Measurements from ENCODE around the gene NAA60.

Gene NAA60

GRCh38 chr16:3476409-3476808 lies 32.9 kb downstream of the NAA60 start:
- TF ChIP-seq FOXP2 (optimal IDR thresholded peaks at IDR 0.05; ENCODE audit: borderline replicate concordance, extremely low read depth, extremely low read length, insufficient read depth) (no peak), SIN3A (IDR thresholded peaks at IDR 0.05; ENCODE audit: borderline replicate concordance, insufficient read depth, low read length) (no peak), REST (IDR thresholded peaks at IDR 0.05; ENCODE audit: insufficient read depth in 1 of 2, low read depth in 2 of 2, low read length in 2 of 2) (no peak), POLR2AphosphoS5 (IDR thresholded peaks at IDR 0.05; ENCODE audit: low read depth, low read length) (no peak), TAF1 (IDR thresholded peaks at IDR 0.05; ENCODE audit: borderline replicate concordance, insufficient read depth, low read length) (no peak)

- TF ChIP-seq SIN3A (IDR thresholded peaks at IDR 0.05; ENCODE audit: borderline replicate concordance, insufficient read depth, low read length) (no peak), FOXP2 (optimal IDR thresholded peaks at IDR 0.05; ENCODE audit: borderline replicate concordance, extremely low read depth, extremely low read length, insufficient read depth) (no peak), TAF1 (IDR thresholded peaks at IDR 0.05; ENCODE audit: borderline replicate concordance, insufficient read depth, low read length) (no peak), REST (IDR thresholded peaks at IDR 0.05; ENCODE audit: insufficient read depth in 1 of 2, low read depth in 2 of 2, low read length in 2 of 2) (no peak), POLR2AphosphoS5 (IDR thresholded peaks at IDR 0.05; ENCODE audit: low read depth, low read length) (no peak)
Observed at GRCh38 chr16:3478242-3478925, 34.9 kb downstream of the NAA60 start.

GRCh38 chr16:3479654-3480216 lies 36.3 kb downstream of the NAA60 start:
- TF ChIP-seq FOXP2 (optimal IDR thresholded peaks at IDR 0.05; ENCODE audit: borderline replicate concordance, extremely low read depth, extremely low read length, insufficient read depth) (no peak), TAF1 (IDR thresholded peaks at IDR 0.05; ENCODE audit: borderline replicate concordance, insufficient read depth, low read length) (no peak), SIN3A (IDR thresholded peaks at IDR 0.05; ENCODE audit: borderline replicate concordance, insufficient read depth, low read length) (no peak), POLR2AphosphoS5 (IDR thresholded peaks at IDR 0.05; ENCODE audit: low read depth, low read length) (no peak), REST (IDR thresholded peaks at IDR 0.05; ENCODE audit: insufficient read depth in 1 of 2, low read depth in 2 of 2, low read length in 2 of 2) (no peak)

- TF ChIP-seq TAF1 (IDR thresholded peaks at IDR 0.05; ENCODE audit: borderline replicate concordance, insufficient read depth, low read length) (no peak), FOXP2 (optimal IDR thresholded peaks at IDR 0.05; ENCODE audit: borderline replicate concordance, extremely low read depth, extremely low read length, insufficient read depth) (no peak), SIN3A (IDR thresholded peaks at IDR 0.05; ENCODE audit: borderline replicate concordance, insufficient read depth, low read length) (no peak), REST (IDR thresholded peaks at IDR 0.05; ENCODE audit: insufficient read depth in 1 of 2, low read depth in 2 of 2, low read length in 2 of 2) (no peak), POLR2AphosphoS5 (IDR thresholded peaks at IDR 0.05; ENCODE audit: low read depth, low read length) (no peak)
Observed at GRCh38 chr16:3480901-3481695, 37.6 kb downstream of the NAA60 start.

Measured in PFSK-1 (cell line).